Stimulated activated CD8-positive, alpha-beta memory T cell treated with anti-CD3 and anti-CD28 coated beads, Interleukin-4, amount 100 ng/mL, for 48 hours (primary cell): ENCODE measurements around the gene ZBTB38.

Experiments used
- DNase-seq: peaks from one replicate; pipeline ENCODE4 v3.0.0-alpha.2; 2020

The ZBTB38 gene

GRCh38 chr3:141341536-141341935 lies 26.8 kb upstream of the ZBTB38 start:
- no peak for DNase-seq

GRCh38 chr3:141342386-141342785 lies 25.9 kb upstream of the ZBTB38 start:
- DNase-seq: no peak

DNA sequence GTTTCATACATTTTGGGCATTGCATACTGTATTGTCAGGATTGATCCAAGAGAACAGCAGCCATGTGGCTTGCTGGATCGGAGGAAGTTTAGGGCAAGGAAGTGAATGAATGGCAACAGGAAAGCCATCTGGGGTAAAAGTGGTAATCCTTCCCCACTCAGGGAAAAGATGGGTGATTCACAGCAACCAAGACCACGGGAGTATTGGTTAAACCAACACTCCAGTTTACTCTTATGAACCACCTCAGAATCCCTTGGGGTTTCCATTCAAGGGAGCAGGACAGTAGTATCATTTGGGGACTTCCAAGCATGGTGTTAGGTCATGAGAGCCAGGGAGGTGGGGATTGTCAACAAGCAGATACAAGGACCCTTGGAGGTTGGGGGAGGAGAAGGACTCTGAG lies 25.2 kb upstream of the ZBTB38 start:
- no peak for DNase-seq

- no peak for DNase-seq
These were observed 24.4 kb upstream of the ZBTB38 start for GRCh38 chr3:141343865-141344271.

- DNase-seq: no peak
These were observed 22.8 kb upstream of the ZBTB38 start for GRCh38 chr3:141345528-141345927.

DNA sequence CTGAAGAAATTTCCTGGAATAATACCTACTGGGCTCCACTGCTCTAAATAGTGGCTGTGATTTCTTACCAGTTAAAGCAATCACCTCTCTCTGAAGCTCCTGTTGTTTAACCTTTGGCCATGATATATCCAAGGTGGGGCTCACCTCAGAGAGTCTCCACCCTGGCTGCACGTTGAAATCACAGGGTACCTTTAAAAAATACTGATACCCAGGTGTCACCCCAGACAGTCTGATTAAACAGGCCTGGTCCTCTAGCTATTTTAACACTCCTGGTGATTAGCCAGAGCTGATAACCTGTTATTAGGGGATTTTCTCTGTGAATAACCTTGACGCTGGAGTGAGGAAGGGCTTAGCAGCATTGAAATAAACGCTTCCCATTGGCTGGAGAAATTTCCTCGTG lies 22.3 kb upstream of the ZBTB38 start:
- DNase-seq: no peak

- DNase-seq: no peak
These were observed 21.9 kb upstream of the ZBTB38 start for GRCh38 chr3:141346418-141346817.

DNA sequence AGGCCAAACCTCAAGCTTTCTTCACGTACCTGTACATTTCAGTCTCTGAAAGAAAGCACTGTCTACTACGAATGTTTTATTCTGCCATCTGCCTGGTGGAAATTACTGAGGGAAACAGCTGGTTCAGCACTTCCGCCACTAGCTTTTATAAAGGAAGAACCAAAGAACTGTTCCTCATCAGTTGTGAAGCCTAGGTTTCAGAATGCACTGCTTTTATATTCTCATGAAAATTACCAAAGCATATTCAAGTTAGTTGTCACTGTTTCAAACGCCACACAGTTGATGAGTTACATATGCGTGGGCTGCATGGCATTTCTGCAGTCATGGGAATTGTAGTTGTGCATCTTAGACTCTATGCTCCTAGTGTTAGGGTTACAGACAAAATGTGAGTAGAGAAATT lies 21.5 kb upstream of the ZBTB38 start:
- no peak for DNase-seq

GRCh38 chr3:141348837-141349236 lies 19.5 kb upstream of the ZBTB38 start:
- no peak for DNase-seq

- DNase-seq: no peak
These were observed 18.6 kb upstream of the ZBTB38 start for GRCh38 chr3:141349711-141350110.

DNA sequence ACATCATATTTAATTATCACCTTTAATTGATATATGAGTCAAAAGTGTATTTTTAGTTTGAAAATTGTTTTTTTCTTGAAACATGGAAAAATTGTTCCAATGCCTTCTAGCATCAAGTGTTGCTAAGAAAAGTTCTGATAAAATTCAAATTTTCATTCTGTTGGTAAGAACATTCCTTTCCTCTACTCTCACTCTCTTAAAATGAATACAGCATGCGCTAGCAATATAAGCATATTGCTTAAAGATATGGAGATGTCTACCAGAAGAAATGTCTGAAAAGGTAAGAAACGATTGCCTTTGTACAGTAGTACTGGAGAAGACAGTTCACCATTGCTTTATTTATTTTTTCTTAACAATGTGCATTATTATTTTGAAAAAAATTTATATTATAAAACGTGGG lies 17.6 kb upstream of the ZBTB38 start:
- no peak for DNase-seq

DNA sequence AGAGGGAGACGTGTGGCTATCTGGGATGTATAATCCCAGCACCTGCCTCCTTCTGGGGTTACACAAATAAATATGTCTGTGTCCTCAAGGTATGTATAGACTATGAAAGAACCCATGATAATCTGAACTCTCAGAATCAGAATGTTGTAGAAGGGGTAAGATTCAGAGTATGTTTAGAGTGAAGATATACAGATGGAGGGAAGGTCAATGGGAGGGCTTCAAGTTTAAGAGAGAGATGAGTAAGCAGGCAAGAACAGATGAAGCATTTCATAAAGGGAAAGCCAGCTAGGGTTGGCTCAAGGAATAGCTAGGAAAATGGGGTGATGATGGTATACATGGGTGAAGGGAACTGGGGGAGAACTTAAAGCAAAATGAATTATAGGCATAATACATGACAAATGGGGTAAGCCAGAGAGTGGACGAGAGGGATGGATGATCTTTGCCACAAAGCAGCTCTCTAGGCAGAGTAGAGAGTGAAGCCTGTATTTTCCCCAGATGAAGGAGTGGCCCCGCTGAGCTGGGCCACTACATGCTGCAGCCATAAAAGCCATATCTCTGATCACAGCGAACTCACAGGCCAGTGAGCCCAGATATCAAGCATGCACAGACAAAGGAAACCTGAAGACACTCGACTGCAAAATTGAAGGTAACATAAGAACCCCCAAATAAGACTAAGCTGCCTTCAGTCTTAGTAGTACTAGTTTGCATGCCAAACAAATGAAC lies 15.9 kb upstream of the ZBTB38 start:
- DNase-seq: no peak

- DNase-seq: no peak
These were observed 14.4 kb upstream of the ZBTB38 start for GRCh38 chr3:141353652-141354495.

- DNase-seq: no peak
These were observed 13.8 kb upstream of the ZBTB38 start for GRCh38 chr3:141354517-141354916.

DNA sequence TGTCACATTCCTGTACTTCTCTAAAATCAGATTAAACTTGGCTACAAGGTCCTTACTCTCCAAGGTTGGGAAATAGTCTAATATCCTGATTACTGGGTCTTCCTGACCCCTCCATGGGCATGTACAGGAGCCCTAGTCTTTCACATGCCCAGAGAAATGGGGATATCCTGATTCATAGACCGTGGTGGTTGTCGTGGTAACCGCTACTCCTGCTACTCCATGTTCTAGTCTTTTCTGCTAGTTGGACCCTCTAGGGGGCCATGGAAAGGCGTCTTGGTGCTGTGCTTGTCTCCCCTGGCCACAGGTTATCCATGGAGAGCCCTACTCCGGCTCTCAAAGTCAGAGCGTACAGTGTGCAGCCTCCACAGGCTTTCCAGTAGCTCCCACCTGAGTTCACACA lies 13.1 kb upstream of the ZBTB38 start:
- no peak for DNase-seq

- no peak for DNase-seq
These were observed 12.3 kb upstream of the ZBTB38 start for GRCh38 chr3:141356046-141356445.

DNA sequence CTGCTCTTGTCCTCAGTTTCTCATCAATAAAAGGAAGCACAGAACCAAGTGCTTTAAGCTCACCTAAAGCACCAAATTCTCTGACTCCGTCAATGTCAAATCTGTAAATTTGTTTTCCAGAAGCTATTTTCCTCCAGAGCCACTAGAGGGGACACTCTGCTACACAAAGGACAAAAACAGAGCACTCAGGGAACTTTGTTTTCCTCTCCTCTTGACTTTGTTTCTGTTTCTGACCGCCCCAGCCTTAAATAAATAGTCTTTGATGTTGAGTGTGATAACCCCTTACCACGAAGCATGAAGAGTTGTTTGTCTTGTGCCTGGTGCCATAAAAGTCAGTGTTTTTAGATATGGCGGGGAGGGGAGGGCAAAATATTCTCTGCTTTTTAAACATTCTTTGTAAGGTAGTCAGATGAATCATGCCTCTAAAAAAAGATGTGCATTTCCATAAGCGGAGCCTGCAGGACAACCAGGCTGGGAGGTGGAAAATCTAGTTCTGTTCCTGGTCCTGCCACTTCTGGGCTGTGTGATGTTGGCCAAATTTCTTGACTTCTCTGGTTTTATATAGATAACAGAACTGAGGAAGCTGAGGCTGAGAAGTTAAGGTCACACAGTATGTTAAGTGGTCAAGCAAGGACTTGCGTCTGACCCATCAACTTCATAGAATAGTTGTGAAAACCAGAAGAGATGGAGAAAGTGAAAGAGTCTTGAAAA lies 7.3 kb upstream of the ZBTB38 start:
- no peak for DNase-seq

DNA sequence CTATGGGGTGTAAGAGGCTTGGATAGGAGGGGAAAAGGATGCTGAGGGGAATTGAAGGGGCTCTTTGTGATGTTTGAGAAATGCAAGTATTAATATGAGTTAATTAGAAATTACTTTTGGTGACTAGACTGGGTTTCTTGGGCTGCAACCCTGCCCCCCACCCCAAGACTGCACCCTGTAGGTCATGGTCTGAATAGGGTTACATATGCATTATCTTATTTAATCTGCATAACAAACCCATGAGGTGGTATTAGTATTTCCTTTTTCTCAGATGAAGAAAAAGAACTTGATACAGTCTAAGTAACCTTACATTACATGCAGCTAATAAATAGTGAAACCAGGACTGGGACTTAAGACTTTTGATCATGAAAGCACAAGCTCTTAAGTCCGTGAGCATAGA lies 5.6 kb upstream of the ZBTB38 start:
- DNase-seq: no peak

- DNase-seq: no peak
These were observed 3.1 kb upstream of the ZBTB38 start for GRCh38 chr3:141365201-141365600.

DNA sequence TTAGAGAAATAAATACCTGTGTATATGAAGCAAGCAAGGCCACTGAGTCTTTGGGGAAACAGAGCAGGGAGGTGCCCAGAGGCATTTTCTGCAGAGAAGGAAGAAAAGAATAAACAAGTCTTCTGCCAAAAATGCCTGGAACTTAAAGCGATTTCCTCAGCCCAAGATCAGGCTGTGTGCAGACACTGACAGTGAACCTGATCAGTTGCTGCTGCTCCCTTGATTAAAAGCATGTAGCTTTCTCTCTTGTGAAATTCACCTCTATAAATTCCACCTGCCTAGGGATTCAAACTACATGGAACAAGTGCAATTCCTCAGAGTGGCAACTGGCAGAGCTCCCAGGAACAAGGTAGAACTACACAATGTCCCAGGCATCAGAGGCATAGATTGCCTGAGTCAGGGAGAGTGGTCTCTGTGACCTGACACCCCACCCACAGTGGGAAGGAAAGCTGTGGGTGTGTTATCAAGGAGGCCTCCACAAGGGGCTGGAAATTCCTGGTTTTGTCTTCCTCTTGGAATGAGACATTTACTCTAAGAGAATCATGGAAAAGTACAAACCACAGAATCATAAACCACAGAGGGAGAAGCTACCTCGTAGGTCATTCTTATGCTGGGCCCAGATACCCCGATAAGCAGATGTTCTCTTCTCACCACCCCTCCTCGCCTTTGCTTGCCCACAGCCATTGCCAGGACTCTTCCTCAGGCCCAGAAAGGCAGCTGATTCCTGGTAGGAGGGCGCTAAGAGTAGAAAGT lies 1.8 kb upstream of the ZBTB38 start:
- no peak for DNase-seq

DNA sequence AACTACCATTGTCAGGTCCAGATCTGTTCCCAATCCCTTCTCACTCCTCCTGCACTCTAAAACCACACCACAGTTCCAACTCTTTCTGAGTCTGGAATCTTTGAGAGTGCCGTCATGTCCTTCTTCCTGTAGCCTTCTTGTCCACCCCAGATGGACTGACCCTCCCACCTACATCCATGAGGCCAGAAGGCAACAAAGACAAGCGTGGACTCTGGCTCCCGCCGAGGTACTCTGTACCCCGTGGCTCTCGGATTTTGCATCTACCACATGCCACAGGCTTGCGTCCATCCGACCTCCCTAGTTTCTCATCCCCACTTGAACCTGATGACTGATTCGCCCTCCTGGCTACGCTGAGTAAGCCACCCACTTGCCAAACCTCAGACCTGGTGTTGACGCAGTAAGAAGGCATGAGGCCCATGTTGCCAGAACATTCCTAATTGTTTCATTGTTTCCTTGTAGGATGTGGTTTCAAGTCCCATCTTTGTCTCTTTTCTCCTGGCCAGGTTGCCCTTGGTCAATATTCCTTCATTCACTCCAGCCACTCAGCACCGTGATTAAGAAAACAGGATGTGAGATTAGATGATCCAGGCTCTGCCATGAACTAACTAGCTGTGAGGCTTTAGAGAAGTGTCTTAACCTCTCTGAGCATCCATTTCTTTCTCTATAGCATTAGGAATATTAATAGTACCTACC lies 1.1 kb upstream of the ZBTB38 start:
- no peak for DNase-seq
